GM19035 (cell line): ENCODE data around the gene DHX16.
A peak's percentile ranks its signal among the peaks of the same experiment; 100 is the strongest.
"Not testable (repeated sequence)": the region's sequence is repeated elsewhere in the genome, so short reads cannot be mapped to it uniquely, and the experiment has no call there.

Experiments
- ATAC-seq: cut with Tn5 transposase; IDR thresholded peaks from one replicate; pipeline ENCODE4 v1.9.1; 2021; ENCODE audit not compliant: unreplicated experiment

The DHX16 gene

DNA sequence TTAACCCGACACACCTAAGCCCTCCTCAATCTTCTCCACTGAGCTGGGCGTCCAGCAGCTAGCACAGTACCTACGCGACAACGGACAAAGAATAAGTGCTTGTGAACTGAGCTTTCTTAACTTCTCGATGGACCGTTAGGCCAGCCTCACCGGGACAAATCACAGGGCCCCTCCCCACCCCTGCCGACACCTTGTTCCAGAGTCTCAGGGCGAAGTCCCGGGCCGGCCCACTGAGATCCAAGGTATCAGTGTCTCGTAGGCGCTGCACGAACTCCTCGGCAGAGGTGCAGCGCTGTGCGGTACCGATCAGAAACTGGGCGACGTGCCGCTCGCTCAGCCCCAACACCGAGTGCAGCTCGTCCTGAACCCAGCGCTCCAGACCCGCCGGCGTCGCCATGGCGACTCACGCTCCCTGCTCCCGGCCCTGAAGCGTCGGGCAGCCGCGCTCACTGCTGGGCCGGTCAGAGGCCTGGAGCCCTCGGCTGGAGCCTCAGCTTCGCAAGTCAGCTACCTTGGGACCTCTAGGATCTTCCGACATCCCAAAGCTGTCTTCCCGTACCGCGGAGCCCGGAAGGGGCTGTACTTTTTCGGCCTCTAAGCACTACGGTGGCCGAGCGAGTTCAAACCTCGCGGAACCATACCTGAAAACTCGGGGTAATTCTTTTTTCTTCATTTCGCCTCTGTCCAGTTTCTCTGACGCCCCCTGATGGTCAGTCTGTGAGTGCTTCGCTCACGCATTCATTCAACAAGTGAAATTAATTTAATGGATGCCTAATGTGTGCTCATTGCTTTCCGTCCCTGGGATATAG is at the start of gene DHX16:
Gene DHX16 (minus strand): TSS at position 562 of the 809 bp plus-strand sequence. CDS start 165 bp downstream, at position 397.
- ATAC-seq, result peak; percentile 79

DNA sequence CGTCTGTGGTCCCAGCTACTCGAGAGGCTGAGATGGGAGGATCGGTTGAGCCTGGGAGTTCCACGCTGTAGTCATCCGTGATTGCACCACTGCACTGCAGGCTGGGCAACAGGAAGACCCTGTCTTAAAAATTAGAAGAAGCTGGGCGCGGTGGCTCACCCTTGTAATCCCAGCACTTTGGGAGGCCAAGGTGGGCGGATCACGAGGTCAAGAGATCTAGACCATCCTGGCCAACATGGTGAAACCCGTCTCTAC is 49.1 kb upstream of the DHX16 start:
- ATAC-seq, result not testable (repeated sequence)

DNA sequence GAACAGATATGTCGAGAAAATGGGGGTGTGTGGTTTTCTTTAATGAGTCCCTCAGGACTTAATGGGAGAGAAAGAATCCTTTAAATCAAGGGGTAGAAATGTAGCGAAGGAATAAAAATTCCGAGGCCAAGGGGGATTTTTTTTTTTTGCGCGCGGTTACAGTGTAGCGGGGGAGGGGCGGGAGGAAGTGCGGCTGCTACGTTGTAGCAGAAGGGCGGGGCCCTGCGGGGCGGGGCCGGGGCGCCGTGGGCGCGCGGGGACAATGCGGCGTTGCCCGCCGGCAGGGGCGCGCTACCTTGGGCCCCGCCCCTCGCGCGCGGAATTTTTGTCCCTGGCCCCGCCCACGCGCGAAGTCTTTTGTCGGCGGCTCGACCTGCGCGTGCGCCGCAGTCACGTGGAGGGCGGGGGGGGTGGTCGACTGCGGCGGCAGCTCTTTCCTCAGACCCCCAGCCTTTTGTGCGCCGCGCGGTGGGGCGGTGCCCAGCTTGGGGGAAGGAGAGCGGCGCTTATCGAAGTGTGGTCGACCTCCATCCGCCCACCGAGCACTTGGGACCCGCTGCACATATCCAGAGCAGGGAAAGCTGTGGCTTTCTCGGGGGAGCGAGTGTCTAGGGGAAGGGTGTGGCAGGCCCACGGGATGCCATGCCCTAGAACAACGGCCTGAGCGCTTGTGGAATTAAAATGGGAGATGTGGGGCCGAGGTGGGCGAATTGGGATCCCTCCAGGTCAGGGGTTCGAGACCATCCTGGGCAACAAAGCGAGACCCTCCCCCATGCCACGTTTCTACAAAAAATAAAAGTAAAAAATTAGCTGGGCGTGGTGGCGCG is 48.6 kb upstream of the DHX16 start:
- ATAC-seq, result peak; percentile 22

DNA sequence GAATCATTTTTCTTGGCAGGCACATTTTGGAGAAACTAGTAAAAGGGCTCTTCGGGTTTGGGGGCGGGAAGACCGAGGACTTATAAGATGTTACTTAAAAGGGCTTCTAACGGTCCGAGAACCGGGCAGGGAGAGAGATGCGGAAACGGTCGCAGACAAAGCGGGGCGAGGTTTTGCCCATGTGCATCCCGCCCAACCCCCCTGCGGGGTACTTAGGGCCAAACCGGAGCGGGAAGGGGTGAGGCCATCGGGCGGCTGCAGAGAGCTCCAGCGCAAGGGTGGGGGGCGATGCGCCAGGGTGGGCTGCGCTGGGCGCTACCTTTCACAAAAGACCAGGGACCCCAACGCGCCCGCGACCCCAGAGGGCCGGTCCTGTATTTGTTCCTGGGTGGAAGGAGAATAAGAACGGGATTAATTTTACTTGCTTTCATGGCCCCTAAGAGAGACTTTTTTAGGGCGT is 48.0 kb upstream of the DHX16 start:
- ATAC-seq, result no peak

DNA sequence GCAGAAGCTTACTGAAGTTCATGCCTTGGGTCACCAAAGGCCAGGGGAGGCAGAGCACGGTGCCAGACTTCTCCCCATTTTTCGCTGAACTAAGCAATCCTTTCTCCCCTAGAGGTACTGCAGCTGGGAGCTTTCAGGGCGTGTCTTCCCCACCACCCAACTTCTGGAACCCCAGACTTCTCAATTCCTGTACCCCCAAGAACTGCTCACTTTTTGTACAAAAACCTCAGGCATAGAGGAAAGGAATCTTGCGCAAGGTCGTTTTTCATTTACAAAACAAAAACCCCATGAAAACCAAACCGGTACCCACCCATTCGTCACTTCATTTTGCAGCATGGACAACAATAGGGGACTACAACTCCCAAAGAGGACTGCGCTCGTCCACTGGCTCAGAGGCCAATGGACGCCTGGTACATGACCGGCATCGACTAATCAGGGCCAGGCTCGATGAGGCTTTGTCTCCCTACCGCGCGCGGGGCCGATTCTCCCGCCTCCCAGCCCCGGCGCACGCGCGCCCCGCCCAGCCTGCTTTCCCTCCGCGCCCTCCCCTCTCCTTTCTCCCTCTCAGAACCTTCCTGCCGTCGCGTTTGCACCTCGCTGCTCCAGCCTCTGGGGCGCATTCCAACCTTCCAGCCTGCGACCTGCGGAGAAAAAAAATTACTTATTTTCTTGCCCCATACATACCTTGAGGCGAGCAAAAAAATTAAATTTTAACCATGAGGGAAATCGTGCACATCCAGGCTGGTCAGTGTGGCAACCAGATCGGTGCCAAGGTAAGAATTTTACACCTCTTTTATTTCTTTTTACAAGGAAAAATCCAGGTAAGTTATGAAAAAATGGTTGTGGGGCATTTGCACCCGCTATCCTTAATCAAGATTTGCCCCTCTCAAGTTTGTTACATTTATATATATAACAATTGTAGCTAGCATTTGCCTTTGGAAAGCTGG is 47.3 kb upstream of the DHX16 start, which contains the start of gene TUBB:
Gene TUBB (plus strand): TSS at position 562 of the 947 bp plus-strand sequence. CDS start 155 bp downstream, at position 717.
- ATAC-seq, result peak; percentile 37

DNA sequence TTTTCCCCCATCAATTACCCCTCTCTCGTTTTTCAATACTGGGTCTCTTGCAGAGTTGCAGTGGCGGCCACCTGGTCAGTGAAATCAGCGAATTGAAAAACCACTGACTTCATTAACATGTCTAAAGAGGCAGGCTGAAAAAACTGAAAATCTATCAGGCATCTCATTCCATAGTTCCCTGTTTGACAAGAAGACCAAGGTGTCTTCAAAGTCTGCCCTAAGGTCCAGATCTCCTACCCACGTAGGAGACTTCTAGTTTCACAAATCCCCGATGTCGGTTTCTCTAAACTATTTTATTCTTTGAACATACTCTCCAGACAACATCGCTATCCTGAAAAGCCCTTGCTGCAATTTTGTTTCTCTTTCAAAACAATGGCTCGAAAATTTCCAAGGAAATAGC is 46.5 kb upstream of the DHX16 start:
- ATAC-seq, result no peak

DNA sequence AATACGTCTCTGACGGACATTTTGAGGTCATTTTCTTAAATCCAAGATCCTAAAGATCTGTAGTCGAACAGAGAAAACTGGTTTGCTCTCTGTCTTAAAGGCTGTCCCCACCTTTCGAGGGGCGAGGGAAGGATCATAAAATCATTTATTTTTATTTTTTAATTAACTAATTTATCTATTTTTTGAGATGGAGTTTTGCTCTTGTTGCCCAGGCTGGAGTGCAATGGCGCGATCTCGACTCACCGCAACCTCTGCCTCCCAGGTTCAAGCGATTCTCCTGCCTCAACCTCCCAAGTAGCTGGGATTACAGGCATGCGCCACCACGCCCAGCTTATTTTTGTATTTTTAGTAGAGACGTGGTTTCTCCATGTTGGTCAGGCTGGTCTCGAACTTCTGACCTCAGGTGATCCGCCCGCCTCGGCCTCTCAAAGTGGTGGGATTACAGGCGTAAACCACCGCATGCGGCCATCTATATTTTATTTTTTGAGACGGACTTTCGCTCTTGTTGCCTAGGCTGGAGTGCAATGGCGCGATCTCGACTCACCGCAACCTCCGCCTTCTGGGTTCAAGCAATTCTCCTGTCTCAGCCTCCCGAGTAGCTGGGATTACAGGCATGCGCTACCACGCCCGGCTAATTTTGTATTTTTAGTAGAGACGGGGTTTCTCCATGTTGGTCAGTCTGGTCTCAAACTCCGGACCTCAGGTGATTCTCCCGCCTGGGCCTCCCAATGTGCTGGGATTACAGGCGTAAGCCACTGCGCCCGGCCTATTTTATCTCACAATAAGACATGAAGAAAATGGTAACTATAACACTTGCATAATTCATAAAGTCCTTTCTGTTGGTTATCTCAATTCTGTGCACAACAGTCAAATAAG is 45.3 kb upstream of the DHX16 start:
- not testable (repeated sequence) for ATAC-seq

DNA sequence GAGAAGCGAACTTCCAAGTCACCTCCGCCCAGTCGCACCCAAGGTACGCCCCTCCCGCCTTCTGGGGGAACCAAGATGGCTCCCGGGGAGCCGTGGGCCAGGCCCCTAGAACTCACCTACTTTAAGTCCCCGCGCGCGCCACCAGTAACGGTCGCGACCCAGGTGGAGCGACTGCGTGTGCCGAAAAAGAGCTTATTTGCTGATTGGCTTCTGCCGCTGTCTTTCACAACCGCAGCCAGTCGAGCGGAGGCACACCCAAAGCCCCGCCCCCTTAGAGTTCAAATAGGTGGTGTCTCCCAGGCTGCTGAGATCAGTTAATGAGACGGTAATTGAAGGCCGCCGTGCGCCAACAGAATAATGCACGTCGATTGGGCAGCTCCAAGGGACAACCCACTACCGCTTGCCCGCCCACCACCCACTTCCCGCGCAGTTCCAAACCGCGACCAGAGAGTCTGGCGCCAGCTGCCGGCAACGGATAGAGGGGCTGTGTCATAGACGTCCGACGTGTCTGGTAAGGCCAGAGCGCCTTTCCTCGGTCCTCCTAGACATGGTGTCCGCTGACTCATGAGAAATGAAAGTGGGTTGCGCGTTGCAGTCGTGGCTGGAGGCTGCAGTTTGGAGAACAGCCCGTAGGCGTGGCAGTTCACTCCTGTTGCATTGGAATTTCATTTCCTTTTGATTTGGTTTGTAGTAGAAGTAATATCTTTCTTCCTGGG is 44.5 kb upstream of the DHX16 start, which contains the start of gene MDC1:
Gene MDC1 (minus strand): TSS at position 153 of the 716 bp plus-strand sequence. CDS start 2,106 bp downstream, outside the sequence.
- ATAC-seq, result peak; percentile 71

DNA sequence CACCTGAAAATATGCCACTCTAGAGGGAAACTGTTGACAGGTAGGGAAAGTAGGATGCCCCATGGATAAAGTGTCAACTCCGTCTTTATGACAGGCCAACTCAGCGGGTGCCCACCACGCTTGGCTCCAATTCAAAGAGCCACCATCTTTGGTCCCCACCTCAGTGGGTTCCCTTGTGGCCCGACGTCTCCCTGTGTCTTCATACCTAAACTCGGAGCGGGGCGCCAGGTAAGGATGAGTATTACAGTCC is 44.0 kb upstream of the DHX16 start:
- no peak for ATAC-seq

DNA sequence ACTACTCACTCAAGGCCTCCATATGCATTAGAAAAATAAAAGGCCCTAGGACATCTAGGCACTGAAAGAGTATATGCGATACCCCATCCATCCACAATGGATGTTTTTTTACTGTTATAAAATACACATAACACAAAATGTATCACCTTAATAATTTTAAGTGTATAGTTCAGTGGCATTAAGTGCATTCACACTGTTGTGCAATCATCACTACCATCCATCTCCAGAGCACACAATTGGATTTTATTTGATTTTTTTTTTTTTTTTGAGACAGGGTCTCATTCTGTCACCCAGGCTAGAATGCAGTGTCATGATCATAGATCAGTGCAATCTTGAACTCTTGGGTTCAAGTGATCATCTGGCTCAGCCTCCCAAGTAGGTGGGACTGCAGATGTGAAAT is 41.5 kb upstream of the DHX16 start:
- ATAC-seq, result no peak

DNA sequence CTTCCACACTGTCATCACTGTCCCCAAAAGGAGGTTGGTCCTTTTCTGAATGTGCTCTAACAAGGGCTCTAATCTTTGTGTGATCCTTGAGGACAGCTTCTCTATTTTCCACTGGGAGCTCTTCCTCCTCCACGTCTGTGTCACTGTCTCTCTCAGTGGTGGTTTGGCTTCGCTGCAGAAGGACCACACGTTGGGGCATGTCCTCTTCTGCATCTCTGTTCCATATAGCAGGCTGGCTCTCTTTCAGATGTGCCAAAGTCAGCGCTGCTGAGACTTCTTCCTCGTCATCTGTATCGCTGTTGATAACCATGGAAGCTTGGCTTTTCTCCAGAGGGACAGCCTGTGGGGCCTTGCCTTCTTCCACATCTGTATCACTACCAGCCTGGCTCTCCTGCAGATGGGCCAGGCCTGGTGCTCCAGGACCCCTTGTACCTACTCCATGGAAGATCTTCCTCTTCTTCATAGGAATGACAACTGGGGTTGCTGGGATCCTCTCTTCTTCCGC is 39.7 kb upstream of the DHX16 start:
- ATAC-seq, result no peak

DNA sequence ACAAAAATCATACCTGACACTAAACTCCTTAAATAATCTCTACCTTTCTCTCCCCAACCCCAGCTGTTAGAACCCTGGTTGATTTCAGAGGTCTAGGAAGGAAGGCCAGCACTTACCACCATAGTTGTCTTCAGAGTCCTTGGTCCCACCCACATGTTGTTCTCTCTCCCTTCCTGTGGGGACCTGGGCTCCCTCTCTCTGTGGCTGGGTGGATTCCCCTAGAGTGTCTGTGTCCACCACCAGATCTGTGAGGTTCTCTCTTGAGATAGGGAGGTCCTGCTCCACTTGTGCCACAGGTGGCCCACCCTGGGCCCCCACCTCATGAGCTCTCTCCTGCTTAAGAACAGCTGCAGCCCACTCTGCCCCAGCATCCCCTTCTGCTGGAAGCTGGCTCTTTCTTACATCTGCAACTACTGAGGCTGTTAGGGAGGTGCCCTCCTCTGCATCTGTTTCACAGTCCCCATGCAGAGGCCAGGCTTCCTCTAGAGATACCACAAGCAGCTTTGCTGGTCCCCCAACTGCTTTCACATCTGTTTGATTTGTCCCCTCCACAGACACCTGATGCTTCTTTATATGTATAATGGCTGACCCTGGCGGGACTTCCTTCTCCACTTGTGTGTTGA is 39.1 kb upstream of the DHX16 start:
- ATAC-seq, result peak; percentile 51

DNA sequence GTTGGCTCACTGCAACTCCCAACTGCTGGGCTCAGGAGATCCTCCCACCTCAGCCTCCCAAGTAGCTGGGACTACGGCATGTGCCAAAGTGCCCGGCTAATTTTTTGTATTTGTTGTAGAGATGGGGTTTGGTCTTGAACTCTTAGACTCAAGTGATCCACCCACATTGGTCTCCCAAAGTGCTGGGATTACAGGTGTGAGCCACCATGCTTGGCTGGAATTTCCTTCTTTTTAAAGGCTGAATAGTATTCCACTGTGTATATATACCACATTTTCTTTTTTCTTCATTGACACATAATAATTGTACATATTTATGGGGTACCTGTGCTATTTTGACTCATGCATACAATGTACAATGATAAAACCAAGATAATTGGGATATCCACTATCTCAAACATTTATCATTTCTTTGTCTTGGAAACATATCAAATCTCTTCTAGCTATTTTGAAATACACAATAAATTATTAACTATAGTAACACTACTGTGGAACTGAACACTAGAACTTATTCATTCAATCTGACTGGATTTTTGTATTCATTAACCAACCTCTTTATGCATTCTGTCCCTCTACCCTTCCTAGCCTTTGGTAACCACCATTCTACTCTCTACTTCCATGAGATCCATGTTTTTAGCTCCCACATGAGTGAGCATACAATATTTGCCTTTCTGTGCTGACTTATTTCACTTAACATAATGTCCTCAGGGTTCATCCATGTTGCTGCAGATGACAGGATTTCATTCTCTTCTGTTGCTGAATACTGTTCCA is 36.5 kb upstream of the DHX16 start:
- no peak for ATAC-seq

DNA sequence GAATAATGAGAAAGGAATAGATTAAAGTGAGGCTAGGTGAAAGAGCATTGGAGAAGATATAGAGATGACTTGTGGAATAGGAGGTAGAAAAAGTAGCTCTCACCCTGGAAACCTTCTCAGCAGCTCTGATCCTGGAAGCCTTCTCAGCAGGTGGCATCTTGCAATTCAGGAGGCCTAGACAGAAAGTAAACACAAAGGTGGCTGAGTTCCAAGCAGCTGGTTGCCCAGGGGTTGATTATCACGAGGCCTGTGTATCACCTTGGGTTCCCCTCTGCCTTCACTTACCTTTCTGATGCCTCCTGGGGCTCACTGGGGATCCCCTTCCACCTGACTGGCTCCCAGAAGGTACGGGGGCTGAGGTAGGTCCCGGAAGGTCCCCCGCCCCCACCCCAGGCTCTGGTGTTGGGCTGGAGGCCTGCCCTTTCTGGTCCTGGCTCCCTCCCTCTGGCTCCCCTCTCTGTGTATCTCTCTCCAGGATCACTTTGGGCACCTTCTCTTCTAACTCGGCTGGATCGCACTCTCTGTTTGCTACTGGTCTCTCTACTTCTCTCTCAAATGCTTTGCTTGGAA is 34.6 kb upstream of the DHX16 start:
- no peak for ATAC-seq

DNA sequence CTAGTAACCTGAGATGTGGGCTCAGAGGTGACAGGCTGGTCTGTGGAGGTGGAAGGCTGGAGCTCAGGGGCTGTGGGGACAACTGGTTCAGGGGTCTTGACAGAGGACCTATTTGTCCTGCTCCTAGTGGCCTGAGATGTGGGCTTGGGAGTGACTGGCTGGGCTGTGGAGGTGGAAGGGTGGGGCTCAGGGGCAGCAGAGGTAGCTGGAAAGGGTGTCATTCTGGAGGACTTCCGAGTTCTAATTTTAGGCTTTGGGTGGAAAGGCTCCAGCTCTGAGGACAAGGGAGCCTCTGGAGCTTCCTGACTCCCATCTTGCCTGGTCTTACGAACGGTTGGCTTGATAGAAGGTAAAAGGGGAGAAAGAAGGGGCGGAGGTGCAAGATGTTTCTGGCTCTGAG is 32.8 kb upstream of the DHX16 start:
- ATAC-seq, result no peak

DNA sequence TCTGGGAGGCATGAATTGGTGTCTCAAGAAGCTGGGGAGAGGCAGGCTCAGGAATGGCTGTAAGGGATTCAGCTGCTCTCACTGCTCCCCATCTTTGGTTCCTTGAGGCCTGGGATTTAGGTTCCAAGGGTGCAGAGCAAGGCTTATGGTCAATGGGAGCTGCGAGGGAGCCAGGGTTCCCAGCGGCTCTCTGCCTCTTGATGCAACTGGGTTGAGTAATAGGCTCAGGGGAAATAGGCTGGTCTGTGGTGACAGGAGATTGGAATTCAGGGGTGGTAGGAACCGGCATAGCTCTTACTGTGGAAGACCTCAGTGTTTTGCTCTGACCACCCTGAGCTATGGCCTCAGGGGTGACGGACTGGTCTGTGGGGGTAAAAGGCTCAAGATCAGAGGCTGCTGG is 31.0 kb upstream of the DHX16 start:
- no peak for ATAC-seq

DNA sequence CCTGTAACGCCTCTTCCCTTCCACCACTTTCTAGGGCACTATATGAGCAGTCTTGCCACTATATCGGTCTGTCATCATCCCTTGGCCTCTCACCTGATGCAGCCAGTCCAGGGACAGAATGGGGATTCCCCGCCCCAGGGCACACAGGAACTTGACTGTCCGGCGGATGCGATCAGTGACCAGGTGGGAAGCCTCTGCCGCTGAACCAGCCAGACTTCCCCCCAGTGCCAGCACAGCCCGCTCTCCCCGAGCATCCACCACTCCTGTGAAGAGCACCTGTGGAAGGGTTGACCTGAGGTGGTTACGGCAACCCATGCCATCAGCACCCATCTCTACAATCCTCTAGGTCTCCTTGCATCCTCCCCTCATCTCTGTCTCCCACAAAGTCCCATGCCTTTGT is 30.2 kb upstream of the DHX16 start:
- ATAC-seq, result no peak

DNA sequence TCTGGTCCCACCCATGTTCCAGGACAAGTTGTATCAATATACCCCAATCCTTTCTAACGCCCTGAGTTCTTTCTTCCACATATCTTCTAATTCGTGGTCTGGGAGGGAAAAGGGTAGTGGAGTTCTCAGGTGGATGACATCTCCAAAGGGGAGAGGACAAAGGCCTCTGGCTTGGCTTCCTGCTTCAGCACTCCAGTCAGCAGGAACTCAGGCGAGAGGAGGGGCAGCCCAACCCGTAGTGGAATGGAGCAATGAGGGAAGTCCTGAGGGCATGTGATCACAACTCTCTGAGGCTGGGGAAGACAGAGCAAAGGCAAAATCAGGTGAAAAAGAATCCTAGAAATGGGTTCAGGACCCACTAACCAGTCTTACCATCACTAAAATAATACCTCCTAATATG is 27.5 kb upstream of the DHX16 start:
- ATAC-seq, result no peak
